Testis (tissue), 2 donors: Measurements from ENCODE around the gene PIAS3.

Source experiments
- CTCF ChIP-seq, 3 experiments: fragments of 450-650 bp in 2 of 3; fragments of 200-600 bp in 1 of 3; sonication (generic) in 1 of 3; IDR thresholded peaks; one replicate each; pipeline ENCODE4 v1.5.1; 2016 to 2019; ENCODE audit warnings: antibody characterized with exemption in 3 of 3, mild to moderate bottlenecking in 2 of 3, moderate library complexity in 1 of 3
- POLR2A ChIP-seq: fragments of 450-650 bp; IDR thresholded peaks from one replicate; pipeline ENCODE4 v1.6.1; 2017; ENCODE audit warnings: antibody characterized with exemption, mild to moderate bottlenecking, moderate library complexity

GRCh38 chr1:145901312-145902021 lies 42.6 kb upstream of the PIAS3 start:
- TF ChIP-seq POLR2A: no peak
- no peak for TF ChIP-seq CTCF (IDR thresholded peaks at IDR 0.05)
